A673 (cell line): Measurements from ENCODE around the gene CHPT1.

ENCODE experiments used
- CTCF ChIP-seq: fragments of 300-800, 200-600 bp; sonication (generic); conservative IDR thresholded peaks from 2 replicates; pipeline ENCODE4 v1.5.1; 2017; ENCODE audit warnings: low read depth, mild to moderate bottlenecking, antibody characterized with exemption, low read length, moderate library complexity, mixed read lengths
- EZH2 ChIP-seq: fragments of 200-600 bp; sonication (generic); IDR thresholded peaks from 2 replicates; pipeline ENCODE4 v1.6.1; 2017; ENCODE audit warnings: borderline replicate concordance, low read depth, mild to moderate bottlenecking, mixed read lengths, antibody characterized with exemption, low read length; ENCODE audit not compliant: poor library complexity, severe bottlenecking

- TF ChIP-seq CTCF (no peak), EZH2 (no peak)
Observed at GRCh38 chr12:101746661-101747060, 49.2 kb downstream of the CHPT1 start.
